Body of pancreas (tissue), 4 donors: ENCODE results near the gene AP2A2.

Experiments
- POLR2A ChIP-seq, 3 donors: fragments of 450-650 bp; IDR thresholded peaks; one replicate each; pipeline ENCODE4 v1.6.1; 2016; ENCODE audit warnings: antibody characterized with exemption in 3 of 3, mild to moderate bottlenecking in 2 of 3
- TF ChIP-seq, protein P1 (sequence below), 7 experiments: fragments of 450-650 bp in 4 of 7; fragments of 200-600 bp in 3 of 7; sonication (generic) in 3 of 7; IDR thresholded peaks; one replicate each; pipeline ENCODE4 v1.5.1; 2016 to 2019; ENCODE audit warnings: antibody characterized with exemption in 7 of 7

GRCh38 chr11:933936-934335 is 8.3 kb downstream of the AP2A2 start:
- TF ChIP-seq, protein P1, sequence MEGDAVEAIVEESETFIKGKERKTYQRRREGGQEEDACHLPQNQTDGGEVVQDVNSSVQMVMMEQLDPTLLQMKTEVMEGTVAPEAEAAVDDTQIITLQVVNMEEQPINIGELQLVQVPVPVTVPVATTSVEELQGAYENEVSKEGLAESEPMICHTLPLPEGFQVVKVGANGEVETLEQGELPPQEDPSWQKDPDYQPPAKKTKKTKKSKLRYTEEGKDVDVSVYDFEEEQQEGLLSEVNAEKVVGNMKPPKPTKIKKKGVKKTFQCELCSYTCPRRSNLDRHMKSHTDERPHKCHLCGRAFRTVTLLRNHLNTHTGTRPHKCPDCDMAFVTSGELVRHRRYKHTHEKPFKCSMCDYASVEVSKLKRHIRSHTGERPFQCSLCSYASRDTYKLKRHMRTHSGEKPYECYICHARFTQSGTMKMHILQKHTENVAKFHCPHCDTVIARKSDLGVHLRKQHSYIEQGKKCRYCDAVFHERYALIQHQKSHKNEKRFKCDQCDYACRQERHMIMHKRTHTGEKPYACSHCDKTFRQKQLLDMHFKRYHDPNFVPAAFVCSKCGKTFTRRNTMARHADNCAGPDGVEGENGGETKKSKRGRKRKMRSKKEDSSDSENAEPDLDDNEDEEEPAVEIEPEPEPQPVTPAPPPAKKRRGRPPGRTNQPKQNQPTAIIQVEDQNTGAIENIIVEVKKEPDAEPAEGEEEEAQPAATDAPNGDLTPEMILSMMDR (IDR thresholded peaks at IDR 0.05) = no peak
- no peak for TF ChIP-seq POLR2A (IDR thresholded peaks at IDR 0.05)
